ENCODE results near the gene SLC34A1. TPM values are rescaled to one million over a fixed set of nuclear protein-coding genes. Genes with fewer than 3 reads are reported as not detected.

The SLC34A1 gene
- total RNA-seq, 1 experiment from 2014 or later: not detected

DNA sequence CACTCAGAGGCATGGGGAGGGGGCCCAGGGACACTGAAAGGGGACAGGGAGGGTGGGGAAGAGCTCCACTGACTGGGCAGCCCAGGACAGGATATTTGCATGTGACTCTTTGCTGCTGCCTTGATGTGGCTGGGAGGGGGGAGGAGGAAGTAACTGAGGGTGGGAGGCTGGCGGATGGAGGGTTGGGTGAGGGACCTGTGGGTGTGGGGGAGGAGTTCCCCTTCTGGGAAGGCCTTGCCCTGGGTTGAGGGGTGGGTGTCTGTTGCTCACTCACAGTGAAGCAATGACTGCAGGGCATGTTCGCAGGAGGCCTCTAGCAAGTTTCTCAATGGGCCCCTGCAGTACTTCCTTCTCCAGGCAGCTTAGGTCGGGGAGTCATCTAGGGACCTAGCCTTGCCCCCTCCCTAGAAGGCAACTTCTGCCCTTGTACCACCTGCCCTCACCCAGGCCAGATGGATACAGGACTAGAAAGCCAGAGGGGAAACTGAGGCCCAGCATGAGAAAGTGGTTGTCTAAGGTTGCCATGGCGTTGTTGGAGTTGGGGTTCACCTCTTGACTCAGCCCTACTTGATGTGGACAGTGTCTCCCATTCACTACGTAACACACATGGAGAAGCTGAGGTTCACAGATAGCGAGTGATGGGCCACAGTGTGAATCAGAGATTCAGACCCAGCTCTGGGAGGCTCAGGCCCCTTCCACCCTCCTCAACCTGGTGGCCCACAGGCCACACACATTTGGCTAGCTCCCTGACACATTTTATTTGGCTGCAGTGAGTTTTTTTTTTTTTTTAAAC is 45.2 kb downstream of the SLC34A1 start:
- Histone ChIP-seq H3K4me1 (peaks cover 25% of the 10 kb centered on the region), H3K4me3 (no peak overlapping the region), H3K27me3 (no peaks in the 10 kb centered on the region), H3K36me3 (peaks cover 24% of the 10 kb centered on the region), H3K9me3 (replicated peaks) (no peaks in the 10 kb centered on the region), H3K27ac (no peak overlapping the region)
- no peak for DNase-seq

DNA sequence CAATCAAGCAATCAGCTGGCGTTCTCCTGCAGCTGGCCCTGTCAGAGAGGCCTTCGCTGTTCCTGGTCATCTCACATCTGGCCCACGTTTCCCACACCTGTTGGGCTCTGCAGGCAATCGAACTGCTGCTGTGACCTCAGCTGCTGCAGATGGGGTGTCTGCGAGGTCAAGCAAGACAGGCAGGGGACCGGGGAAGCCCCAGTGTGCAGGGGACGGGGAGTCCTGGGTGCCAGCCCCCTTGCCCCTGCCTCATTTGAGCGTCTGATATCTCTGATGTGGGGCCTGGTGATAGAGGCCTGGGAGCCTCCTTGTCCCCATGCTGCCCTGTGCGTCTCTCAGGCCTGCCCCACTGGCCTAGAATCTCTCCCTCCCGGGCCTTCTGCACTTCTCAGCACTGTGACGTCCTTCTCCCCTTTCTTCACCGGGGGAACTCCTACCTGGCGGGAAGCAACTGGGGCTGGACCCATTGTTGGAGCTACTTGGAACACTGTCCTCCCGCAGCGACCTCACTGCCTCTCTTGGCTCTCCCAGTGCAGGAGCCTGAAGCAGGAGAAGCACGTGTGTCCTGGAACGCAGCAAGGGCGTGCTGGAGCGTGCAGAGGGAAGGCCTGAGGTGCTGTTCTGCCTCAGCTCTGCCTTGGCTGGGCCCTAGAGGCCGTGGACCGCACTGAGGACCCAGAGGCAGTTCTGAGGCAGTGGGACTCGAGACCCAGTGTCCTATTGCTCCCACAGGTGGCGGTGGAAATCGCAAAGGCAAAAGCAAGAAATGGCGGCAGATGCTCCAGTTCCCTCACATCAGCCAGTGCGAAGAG is 46.1 kb downstream of the SLC34A1 start:
- H3K4me3 ChIP-seq: no peak overlapping the region
- H3K4me1 ChIP-seq: peaks cover 22% of the 10 kb centered on the region
- H3K36me3 ChIP-seq: peaks cover 31% of the 10 kb centered on the region
- H3K27me3 ChIP-seq: no peaks in the 10 kb centered on the region
- peak overlapping the region; percentile 37 for H3K27ac ChIP-seq
- DNase-seq: peak; percentile 56 to 65
- no peaks in the 10 kb centered on the region for H3K9me3 ChIP-seq (replicated peaks)

DNA sequence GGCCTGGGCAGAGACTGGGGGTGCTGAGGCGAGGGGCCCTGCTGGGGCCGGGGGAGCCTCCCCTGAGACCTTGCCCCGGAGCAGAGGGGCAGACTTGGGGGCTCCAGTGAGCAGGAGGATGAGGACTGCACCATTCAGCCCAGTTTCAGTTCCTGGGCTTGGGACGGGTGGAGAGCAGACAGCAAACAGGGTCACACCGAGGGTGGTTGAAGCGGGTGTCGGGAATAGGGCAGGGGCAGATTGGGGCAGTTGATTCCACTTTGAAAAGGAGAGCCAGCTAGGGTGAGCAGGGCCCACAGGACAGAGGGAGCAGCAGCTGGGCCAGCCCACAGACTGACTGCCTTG is 46.7 kb downstream of the SLC34A1 start:
- DNase-seq: no peak
- Histone ChIP-seq H3K4me1 (peaks cover 20% of the 10 kb centered on the region), H3K36me3 (peaks cover 37% of the 10 kb centered on the region), H3K9me3 (replicated peaks) (no peaks in the 10 kb centered on the region), H3K4me3 (no peak overlapping the region), H3K27ac (no peak overlapping the region), H3K27me3 (no peaks in the 10 kb centered on the region)

DNA sequence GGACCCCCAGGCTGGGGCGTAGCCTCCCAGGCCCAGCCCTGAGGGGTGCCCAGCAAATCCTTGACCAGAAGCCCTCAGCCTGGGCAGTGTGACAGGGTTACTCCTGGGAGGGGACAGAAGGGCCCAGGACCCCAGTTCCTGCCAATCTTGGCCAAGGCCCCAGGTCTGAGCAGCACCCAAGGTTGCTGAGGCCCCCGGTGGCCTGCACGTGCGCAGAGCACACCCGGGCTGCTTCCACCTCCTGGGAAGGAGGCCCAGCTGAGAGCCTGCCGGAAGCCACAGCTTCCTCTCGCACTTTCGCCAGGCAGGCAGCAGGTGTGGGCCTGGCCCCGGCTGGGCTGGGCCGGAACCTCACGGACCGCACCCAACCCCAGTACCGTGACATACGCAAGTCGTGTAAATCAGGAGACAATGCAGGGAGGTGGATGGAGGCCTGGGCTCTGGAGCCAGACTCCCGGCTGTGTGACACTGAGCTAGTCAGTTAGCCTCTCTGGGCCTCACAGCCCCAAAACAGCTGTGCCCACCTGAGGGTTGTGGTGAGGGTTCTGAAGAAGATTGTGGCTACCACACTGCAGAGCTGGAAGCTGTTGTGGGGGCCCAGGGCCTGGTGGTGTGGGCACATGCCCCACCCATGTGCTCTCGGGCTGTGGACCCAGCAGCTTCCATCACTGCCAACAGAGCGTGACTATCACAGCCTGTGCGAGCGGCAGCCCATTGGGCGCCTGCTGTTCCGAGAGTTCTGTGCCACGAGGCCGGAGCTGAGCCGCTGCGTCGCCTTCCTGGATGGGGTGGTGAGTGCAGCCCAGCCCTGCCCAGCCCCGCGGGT is 47.3 kb downstream of the SLC34A1 start:
- peaks cover 20% of the 10 kb centered on the region for H3K4me1 ChIP-seq
- no peak overlapping the region for H3K4me3 ChIP-seq
- H3K27me3 ChIP-seq: no peaks in the 10 kb centered on the region
- peaks cover 39% of the 10 kb centered on the region for H3K36me3 ChIP-seq
- no peaks in the 10 kb centered on the region for H3K9me3 ChIP-seq (replicated peaks)
- DNase-seq: no peak
- H3K27ac ChIP-seq: no peak overlapping the region

DNA sequence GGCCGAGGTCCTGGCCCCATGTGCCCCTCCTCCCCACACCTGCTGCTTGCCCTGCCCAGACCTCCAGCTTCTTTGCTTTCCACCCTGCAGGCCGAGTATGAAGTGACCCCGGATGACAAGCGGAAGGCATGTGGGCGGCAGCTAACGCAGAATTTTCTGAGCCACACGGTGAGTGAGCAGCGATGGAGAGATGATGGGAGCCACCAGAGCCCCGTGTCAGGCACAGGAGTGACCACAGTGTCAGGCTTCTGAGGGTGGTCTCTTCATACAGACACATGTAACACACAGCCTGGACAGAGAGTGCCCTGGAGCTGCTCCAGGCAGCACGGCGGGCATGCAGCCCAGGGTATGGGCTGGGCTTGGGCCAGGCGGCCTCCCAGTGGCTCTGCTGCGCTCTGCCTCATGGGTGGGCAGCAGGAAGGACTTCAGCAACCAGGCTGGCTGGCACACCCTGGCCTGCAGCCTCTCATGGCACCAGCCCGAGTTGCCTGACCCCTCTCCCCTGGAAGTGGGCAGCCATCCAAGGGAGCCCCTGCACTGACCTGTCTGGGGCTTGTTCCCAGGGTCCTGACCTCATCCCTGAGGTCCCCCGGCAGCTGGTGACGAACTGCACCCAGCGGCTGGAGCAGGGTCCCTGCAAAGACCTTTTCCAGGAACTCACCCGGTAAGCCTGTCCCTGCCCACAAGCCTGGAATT is 48.1 kb downstream of the SLC34A1 start:
- H3K27ac ChIP-seq: no peak overlapping the region
- peaks cover 20% of the 10 kb centered on the region for H3K4me1 ChIP-seq
- H3K27me3 ChIP-seq: no peaks in the 10 kb centered on the region
- H3K4me3 ChIP-seq: no peak overlapping the region
- H3K36me3 ChIP-seq: peaks cover 47% of the 10 kb centered on the region
- no peaks in the 10 kb centered on the region for H3K9me3 ChIP-seq (replicated peaks)
- DNase-seq: no peak

DNA sequence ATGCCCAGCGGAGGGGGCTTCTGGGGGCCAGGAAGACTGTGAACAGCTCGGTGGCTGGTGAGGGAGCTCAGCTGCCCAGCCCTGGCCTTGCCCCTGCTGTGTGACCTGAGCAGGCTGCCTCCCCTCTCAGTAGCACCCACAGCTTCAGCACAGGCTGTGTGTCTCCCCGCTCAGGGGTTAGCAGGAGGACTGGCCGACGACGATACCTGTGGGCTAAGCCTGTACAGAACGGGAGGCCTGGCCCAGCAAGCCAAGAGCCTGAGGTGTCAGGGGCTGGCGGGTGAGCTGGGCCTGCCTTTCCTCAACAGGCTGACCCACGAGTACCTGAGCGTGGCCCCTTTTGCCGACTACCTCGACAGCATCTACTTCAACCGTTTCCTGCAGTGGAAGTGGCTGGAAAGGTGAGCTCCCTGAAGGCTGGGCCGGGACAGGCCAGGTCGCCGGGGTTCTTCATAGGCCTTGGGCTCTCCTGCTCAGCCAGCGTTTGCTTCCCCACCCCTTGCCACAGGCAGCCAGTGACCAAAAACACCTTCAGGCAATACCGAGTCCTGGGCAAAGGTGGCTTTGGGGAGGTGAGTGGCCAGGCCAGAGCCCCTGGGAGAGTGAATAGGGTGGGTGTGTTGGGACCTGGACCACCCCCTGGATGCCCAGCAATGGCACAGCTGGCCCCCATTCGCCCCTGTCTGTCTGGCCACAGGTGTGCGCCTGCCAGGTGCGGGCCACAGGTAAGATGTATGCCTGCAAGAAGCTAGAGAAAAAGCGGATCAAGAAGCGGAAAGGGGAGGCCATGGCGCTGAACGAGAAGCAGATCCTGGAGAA is 48.8 kb downstream of the SLC34A1 start:
- no peak overlapping the region for H3K4me3 ChIP-seq
- H3K9me3 ChIP-seq (replicated peaks): no peaks in the 10 kb centered on the region
- peaks cover 52% of the 10 kb centered on the region for H3K36me3 ChIP-seq
- H3K27me3 ChIP-seq: no peaks in the 10 kb centered on the region
- no peak overlapping the region for H3K27ac ChIP-seq
- no peak for DNase-seq
- peaks cover 14% of the 10 kb centered on the region for H3K4me1 ChIP-seq

DNA sequence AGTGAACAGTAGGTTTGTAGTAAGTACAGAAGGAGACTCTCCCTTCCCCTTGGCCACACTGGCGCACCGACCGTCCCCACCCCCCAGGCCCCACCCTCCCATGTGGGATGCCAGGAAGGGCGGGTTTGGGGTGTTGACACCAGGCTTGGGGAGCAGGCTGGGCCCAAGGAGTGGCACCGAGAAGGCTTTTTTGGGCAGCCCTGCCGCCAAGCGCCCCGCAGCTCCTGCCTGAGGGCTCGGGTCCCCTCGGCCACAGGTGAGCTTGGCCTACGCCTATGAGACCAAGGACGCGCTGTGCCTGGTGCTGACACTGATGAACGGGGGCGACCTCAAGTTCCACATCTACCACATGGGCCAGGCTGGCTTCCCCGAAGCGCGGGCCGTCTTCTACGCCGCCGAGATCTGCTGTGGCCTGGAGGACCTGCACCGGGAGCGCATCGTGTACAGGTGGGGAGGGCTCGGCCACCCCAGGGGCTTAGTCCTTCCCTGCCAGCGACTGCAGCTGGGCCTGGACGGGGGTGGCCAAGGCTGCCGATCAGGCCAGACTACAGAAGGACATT is 49.5 kb downstream of the SLC34A1 start:
- Histone ChIP-seq H3K4me1 (peaks cover 14% of the 10 kb centered on the region), H3K27ac (no peak overlapping the region), H3K9me3 (replicated peaks) (no peaks in the 10 kb centered on the region), H3K36me3 (peaks cover 55% of the 10 kb centered on the region), H3K4me3 (no peak overlapping the region), H3K27me3 (no peaks in the 10 kb centered on the region)
- no peak for DNase-seq

DNA sequence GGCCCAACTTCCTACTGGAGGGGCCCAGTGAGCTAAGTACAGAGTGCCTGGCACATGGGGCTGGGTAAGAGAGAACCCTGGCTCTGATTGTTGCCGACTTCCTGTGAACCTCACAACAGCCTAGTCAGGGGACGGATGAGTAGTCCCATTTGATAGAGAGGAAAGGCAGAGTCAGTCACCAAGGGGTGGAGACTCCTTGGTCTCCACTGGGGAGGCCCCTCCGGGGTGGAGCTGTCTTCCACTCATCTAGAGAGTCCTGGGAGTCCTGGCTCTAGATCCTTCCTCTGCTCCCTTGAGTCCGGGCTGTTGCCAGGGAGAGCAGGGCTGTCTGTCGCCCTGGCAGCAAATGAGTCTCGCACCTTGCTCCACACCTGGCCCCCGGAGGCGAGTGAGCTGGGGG is 50.2 kb downstream of the SLC34A1 start:
- H3K27me3 ChIP-seq: no peaks in the 10 kb centered on the region
- H3K36me3 ChIP-seq: peaks cover 59% of the 10 kb centered on the region
- no peak for DNase-seq

DNA sequence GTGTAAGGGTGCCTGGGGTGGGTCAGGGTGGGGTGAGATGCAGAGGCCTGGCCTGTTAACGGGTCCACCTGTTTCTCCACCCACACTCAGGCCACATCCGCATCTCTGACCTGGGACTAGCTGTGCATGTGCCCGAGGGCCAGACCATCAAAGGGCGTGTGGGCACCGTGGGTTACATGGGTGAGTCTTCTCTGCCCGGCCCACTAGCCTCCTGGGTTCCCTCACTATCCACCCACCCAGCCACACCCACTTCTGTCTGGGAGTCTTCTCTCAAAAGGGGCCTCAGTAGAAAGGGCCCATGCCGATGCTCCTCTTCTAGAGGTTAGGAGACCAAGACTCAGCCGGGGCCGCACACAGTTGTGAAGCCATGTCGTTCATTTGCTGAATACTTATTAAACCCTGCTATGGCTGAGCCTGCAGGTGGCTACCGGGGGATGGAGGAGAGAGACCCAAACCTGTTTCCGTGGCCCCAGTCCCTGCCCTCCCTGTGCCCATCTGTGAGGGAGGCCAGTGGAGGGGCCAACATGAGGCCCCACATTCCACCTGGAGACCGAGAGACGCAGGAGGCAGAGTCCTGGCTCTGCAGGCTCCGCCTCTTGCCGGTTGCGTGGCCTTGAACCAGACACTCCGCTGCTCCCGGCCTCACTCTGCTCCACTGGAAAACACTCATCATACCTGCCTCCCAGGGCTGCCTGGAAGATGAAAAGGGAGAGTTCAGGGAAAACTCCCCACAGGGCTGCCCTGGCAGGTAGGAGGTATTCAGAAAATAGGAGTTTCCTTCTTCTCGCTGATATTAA is 50.9 kb downstream of the SLC34A1 start:
- no peak overlapping the region for H3K4me3 ChIP-seq
- H3K36me3 ChIP-seq: peaks cover 62% of the 10 kb centered on the region
- H3K9me3 ChIP-seq (replicated peaks): no peaks in the 10 kb centered on the region
- no peaks in the 10 kb centered on the region for H3K27me3 ChIP-seq
- H3K4me1 ChIP-seq: peaks cover 4% of the 10 kb centered on the region
- no peak for DNase-seq
- H3K27ac ChIP-seq: no peak overlapping the region

More for the DNA sequence above, 50.2 kb downstream of the SLC34A1 start:
- H3K27ac ChIP-seq: no peak overlapping the region
- H3K4me3 ChIP-seq: no peak overlapping the region
- H3K9me3 ChIP-seq (replicated peaks): no peaks in the 10 kb centered on the region
- H3K4me1 ChIP-seq: peaks cover 10% of the 10 kb centered on the region

DNA sequence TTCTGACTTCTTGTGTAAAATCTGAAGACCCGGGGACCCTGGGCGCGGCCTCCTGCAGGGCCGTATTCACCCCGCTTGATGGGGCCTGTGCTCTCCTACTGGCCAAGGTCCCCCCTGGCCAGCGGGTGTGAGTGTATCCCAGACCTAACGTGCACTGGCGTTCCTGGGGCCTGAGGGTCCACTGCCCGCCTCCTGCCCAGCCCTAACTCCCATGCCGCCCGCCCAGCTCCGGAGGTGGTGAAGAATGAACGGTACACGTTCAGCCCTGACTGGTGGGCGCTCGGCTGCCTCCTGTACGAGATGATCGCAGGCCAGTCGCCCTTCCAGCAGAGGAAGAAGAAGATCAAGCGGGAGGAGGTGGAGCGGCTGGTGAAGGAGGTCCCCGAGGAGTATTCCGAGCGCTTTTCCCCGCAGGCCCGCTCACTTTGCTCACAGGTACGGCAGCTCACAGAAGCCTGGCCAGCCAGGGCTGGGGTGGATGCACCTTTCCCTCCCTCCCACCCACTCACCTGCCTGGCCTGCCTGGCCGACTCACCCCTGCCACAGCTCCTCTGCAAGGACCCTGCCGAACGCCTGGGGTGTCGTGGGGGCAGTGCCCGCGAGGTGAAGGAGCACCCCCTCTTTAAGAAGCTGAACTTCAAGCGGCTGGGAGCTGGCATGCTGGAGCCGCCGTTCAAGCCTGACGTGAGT is 51.8 kb downstream of the SLC34A1 start:
- no peaks in the 10 kb centered on the region for H3K4me1 ChIP-seq
- no peak overlapping the region for H3K27ac ChIP-seq
- no peaks in the 10 kb centered on the region for H3K27me3 ChIP-seq
- no peak for DNase-seq
- H3K9me3 ChIP-seq (replicated peaks): no peaks in the 10 kb centered on the region
- H3K4me3 ChIP-seq: no peak overlapping the region
- peaks cover 58% of the 10 kb centered on the region for H3K36me3 ChIP-seq

DNA sequence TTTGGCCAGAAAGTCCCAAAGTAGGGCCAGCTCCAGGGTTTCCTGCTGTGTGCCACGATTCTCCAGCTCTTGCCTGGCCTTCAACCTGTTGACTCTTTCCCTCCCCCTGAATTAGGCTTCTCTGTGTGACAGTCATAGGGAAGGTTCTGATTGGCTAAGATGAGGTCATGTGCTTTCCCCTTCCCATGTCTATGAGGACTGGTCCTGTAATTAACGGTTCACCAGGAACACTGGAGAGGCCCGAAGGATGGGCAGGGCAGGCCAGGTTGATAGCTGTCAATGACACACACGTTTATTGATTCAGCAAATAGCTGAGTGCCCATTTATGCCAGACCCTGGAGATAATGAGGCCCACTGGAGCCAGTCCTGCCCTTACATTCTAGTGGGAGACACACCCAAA is 53.4 kb downstream of the SLC34A1 start:
- no peak overlapping the region for H3K27ac ChIP-seq
- no peak overlapping the region for H3K4me3 ChIP-seq
- DNase-seq: no peak
- H3K4me1 ChIP-seq: no peaks in the 10 kb centered on the region
- H3K36me3 ChIP-seq: peaks cover 53% of the 10 kb centered on the region
- no peaks in the 10 kb centered on the region for H3K27me3 ChIP-seq
- H3K9me3 ChIP-seq (replicated peaks): no peaks in the 10 kb centered on the region

DNA sequence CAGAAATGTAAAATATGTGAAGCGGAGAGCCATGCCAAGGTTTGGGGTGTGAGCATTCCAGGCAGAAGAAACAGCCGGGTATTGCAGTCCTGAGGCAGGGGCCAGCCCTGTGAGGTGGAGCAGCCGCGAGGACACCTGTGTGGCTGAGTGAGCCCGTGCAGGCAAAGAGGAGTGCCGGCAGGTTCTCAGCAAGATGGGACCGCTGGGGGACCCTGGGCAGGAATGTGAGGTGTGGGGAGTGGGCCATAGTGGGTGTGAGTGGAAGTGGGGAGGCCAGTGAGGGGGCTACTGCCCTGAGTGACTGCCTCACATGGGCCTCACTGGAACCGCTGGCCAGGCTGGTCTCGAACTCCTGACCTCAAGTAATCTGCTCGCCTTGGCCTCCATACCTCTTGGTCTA is 54.2 kb downstream of the SLC34A1 start:
- H3K27me3 ChIP-seq: no peaks in the 10 kb centered on the region
- DNase-seq: no peak
- no peaks in the 10 kb centered on the region for H3K4me1 ChIP-seq
- no peaks in the 10 kb centered on the region for H3K9me3 ChIP-seq (replicated peaks)
- no peak overlapping the region for H3K4me3 ChIP-seq
- no peak overlapping the region for H3K27ac ChIP-seq
- peaks cover 44% of the 10 kb centered on the region for H3K36me3 ChIP-seq

All from SJCRH30 (cell line).